ENCODE data around the gene ARHGEF25. TPM values are rescaled to one million over a fixed set of nuclear protein-coding genes. Genes with fewer than 3 reads are reported as not detected.

Gene ARHGEF25
- total and polyA plus RNA-seq, 2 of the 4 experiments (the other 2 are of a cell fraction): 6.3 to 17.9 TPM

DNA sequence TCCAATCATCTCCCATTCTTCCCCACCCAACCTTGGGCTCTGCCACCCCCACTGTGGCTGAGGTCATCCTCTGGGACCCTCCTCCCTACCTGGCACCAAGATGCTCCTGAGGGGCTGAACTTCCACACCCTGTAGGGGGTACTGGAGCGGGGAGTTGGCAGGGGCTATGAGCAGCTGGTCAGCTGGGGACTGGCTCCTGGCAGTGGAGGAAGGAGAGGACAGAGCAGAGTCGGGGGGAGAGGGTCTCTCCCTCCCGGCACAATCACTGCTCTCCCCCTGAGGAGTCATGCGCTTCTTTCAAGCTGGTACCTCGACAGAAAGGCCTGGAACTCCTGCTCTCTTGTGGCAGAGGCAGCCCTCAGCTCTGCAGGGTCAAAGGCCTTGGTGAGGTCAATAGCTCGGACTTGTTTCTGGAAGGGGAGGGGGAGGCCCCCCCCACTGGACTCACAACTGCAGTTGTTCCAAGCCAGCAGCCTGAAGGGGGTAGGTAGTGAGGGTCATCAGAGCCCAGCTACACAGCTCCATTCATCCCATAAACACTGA lies 19.7 kb downstream of the ARHGEF25 start:
- Histone ChIP-seq H3K9ac (ENCODE audit: low read depth, low read length) (no peak overlapping the region), H3K9me3 (ENCODE audit: control insufficient read depth, insufficient read depth, low read length) (no peaks in the 10 kb centered on the region), H3K56ac (ENCODE audit: extremely low read depth, insufficient read depth, low read length) (no peak overlapping the region), H2AFZ (replicated peaks; ENCODE audit: low read length, poor library complexity) (no peak overlapping the region), H3K27ac (ENCODE audit: insufficient read depth, low read length) (no peak overlapping the region), H2BK5ac (ENCODE audit: low read depth, low read length, poor library complexity, severe bottlenecking) (no peak overlapping the region), H2BK120ac (ENCODE audit: low read depth, low read length) (no peak overlapping the region), H4K8ac (ENCODE audit: low read depth in 2 of 2, low read length in 2 of 2) (no peak overlapping the region), H4K91ac (ENCODE audit: insufficient read depth, low read depth, low read length) (no peak overlapping the region), H2BK15ac (ENCODE audit: low read depth, low read length) (no peak overlapping the region), H3K23ac (ENCODE audit: low read depth, low read length) (no peak overlapping the region), H3K4me1 (ENCODE audit: control insufficient read depth, insufficient read depth, low read length) (peaks cover 2% of the 10 kb centered on the region; the same call in 1 of the 2 replicates), H3K79me1 (ENCODE audit: low read depth in 1 of 2, low read length in 2 of 2) (no peaks in the 10 kb centered on the region), H4K20me1 (ENCODE audit: insufficient read depth, low read length) (no peaks in the 10 kb centered on the region; the same call in 1 of the 2 replicates), H3K4me2 (ENCODE audit: low read depth, low read length) (no peak overlapping the region), H3K14ac (replicated peaks; ENCODE audit: low read depth, low read length) (no peak overlapping the region), H3K18ac (ENCODE audit: low read depth, low read length) (no peak overlapping the region), H3K4me3 (ENCODE audit: insufficient read depth, low read depth, low read length) (no peak overlapping the region), H3K9me1 (ENCODE audit: insufficient read depth, low read length) (peaks cover 4% of the 10 kb centered on the region; the same call in 1 of the 2 replicates), H3K27me3 (ENCODE audit: control insufficient read depth, insufficient read depth, low read length) (peaks cover 57% of the 10 kb centered on the region), H4K5ac (ENCODE audit: low read depth, low read length) (no peak overlapping the region), H2AK9ac (replicated peaks; ENCODE audit: low read depth, low read length, poor library complexity) (peak overlapping the region; percentile 63), H2AK5ac (ENCODE audit: low read depth, low read length) (no peak overlapping the region), H3K36me3 (ENCODE audit: control insufficient read depth, insufficient read depth, low read length) (peaks cover under 1% of the 10 kb centered on the region; the same call in 1 of the 2 replicates), H2BK20ac (ENCODE audit: low read depth, low read length) (no peak overlapping the region), H3K4ac (ENCODE audit: low read depth, low read length) (no peak overlapping the region)
- in situ Hi-C loops (cut with MboI; ENCODE audit: low sequenced_read_pairs): no loop called here
- BruUV-seq (replicated peaks): no TSS peak
- no CpG with 5 or more reads among the region's 6 CpGs for WGBS, 2 experiments (ENCODE audit: extremely low coverage in 2 of 2, insufficient read length in 1 of 2)
- ATAC-seq (ENCODE audit: low read depth): no peak
- no peak for DNase-seq
- dilution Hi-C loops (cut with HindIII; ENCODE audit: low sequenced_read_pairs, unreplicated experiment): no loop called here
- TF ChIP-seq RFX5 (IDR thresholded peaks at IDR 0.05; ENCODE audit: low read depth, low read length) (no peak), CTCF (conservative IDR thresholded peaks at IDR 0.05; ENCODE audit: low read depth, low read length) (no peak), BHLHE40 (IDR thresholded peaks at IDR 0.05; ENCODE audit: low read depth, low read length) (no peak), NFE2L2 (IDR thresholded peaks at IDR 0.05; ENCODE audit: low read depth, low read length) (no peak), RAD21 (IDR thresholded peaks at IDR 0.05; ENCODE audit: low read length) (no peak), CEBPB (IDR thresholded peaks at IDR 0.05; ENCODE audit: low read depth, low read length) (no peak), CHD1 (IDR thresholded peaks at IDR 0.05; ENCODE audit: low read depth, low read length) (no peak), ELK1 (IDR thresholded peaks at IDR 0.05; ENCODE audit: borderline replicate concordance, low read depth, low read length) (no peak), USF2 (IDR thresholded peaks at IDR 0.05; ENCODE audit: low read depth, low read length) (no peak), FOS (IDR thresholded peaks at IDR 0.05; ENCODE audit: low read depth, low read length) (no peak), SMC3 (IDR thresholded peaks at IDR 0.05; ENCODE audit: low read depth, low read length) (no peak), RCOR1 (IDR thresholded peaks at IDR 0.05; ENCODE audit: insufficient replicate concordance, low read length) (no peak), POLR2A (IDR thresholded peaks at IDR 0.05; ENCODE audit: low read depth, low read length) (no peak), MAFK (IDR thresholded peaks at IDR 0.05; ENCODE audit: low read depth, low read length) (no peak), MXI1 (IDR thresholded peaks at IDR 0.05; ENCODE audit: borderline replicate concordance, low read depth, low read length) (no peak), MAZ (IDR thresholded peaks at IDR 0.05; ENCODE audit: borderline replicate concordance, low read depth, low read length) (no peak)
- CTCF ChIA-PET: no interaction called here
- intact Hi-C loops (cut with micrococcal nuclease): no loop called here
- POLR2A ChIA-PET (ENCODE audit: unreplicated experiment): interaction anchor here (0.6 kb wide), 1 partner anchor 27 kb away, joined by 5 read pairs; no protein-coding TSS in a partner anchor

All from IMR-90 (cell line).